NCI-H1417 (cell line): ENCODE data around the gene ISG15.
"Not testable (repeated sequence)": the region's sequence is repeated elsewhere in the genome, so short reads cannot be mapped to it uniquely, and the experiment has no call there.

Source experiments
- DNase-seq, 3 experiments: peaks; one replicate each; lab custom pipeline; 2025; lab: John Stamatoyannopoulos, UW

ISG15 gene

DNA sequence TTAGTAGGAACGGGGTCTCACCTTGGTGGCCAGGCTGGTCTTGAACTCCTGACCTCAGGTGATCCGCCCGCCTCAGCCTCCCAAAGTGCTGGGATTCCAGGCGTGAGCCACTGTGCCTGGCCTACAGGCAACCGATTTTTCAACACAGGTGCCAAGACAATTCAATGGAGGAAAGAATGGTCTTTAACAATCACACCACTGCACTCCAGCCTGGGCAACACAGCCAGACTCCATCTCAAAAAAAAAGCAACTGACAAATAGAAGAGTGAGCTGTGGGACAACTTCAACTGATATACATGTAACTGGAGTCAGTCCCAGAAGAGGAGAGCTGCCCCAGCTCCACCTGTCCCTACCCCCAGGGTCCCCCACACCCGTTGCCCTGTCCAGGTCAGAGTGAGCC lies 18.8 kb upstream of the ISG15 start:
- not testable (repeated sequence) for DNase-seq

DNA sequence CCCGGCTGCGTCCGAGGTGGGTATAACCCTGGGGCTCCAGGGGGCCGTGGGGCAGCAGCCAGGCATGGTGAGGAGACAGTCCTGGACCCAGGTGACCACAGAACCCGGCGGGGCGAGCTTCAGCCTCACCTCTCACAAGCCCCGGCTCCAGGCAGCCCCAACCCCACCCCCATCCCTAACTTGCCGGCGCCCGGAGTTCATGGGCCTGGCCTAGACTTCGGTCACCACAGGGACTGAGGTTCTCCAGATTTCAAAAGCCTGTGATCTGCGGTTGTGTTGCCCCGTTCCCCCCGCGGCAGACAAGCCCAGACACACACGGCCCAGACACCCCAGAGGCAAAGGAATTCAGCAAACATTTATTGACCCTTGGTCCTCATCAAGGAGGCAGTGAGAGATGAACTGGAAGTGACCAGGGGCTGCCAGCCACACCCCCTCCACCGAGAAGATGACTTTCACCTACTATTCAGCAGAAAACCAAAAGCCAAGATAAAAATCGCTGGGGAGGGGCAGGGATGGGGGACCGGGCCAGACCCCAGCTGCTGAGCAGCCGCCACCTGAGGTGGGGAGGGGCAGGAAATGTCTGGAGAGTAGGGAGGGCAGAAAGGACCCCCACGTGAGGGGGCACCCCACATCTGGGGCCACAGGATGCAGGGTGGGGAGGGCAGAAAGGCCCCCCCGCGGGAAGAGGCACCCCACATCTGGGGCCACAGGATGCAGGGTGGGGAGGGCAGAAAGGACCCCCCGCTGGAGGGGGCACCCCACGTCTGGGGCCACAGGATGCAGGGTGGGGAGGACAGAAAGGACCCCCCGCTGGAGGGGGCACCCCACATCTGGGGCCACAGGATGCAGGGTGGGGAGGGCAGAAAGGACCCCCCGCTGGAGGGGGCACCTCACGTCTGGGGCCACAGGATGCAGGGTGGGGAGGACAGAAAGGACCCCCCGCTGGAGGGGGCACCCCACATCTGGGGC lies 17.3 kb upstream of the ISG15 start:
- DNase-seq, result no peak

DNA sequence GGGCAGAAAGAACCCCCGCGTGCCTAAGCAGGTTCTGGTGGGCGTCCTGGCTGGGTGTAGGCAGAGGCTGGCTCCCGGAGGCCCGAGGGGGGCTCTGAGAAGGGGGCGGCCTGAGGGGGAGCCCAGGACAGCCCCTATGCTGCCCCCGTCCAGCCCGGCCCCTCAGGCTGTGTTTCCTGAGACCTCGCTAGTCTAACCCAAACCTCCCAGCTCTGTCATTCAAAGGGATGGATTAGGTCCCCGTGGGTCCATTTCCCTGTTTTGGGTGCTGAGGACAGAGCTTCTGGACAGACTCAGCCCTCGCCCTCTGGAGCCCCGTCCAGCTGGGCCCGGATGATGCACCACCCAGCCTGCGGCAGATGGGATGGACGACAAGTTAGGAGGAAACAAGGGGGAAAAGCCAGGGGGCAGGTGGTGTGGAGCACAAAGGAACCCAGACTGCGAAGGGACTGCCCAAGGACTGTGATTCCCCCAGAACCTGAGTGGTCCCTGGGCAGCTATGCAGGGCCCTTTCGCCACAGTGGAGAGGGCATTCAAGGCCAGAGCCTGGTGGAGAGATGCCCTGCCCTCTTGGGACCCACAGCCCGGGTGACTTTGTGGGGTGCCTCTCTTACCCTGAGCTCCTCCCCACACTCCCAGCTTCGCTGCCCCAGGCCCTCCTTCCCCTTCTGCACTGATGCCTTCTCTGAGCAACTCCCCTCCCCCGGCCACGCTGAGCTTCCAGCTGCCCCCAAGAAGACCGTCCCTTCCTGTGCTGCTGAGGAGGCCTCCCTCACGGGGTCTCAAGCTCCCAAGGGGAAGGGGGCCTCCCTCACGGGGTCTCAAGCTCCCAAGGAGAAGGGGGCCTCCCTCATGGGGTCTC lies 16.2 kb upstream of the ISG15 start:
- DNase-seq, result no peak

DNA sequence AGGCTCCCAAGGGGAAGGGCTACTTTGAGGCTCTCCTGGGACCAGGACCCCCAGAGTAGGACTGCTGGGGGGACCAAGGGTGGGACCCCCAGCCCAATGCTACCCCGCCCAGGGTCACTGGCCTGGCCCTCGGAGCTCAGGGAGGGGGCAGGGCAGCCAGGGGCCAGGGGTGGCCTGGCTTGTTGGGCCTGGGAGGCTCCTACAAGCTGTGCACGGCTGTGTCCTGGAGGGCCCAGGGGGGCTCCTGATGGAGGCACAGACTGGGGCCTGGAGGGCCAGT lies 15.6 kb upstream of the ISG15 start:
- no peak for DNase-seq

DNA sequence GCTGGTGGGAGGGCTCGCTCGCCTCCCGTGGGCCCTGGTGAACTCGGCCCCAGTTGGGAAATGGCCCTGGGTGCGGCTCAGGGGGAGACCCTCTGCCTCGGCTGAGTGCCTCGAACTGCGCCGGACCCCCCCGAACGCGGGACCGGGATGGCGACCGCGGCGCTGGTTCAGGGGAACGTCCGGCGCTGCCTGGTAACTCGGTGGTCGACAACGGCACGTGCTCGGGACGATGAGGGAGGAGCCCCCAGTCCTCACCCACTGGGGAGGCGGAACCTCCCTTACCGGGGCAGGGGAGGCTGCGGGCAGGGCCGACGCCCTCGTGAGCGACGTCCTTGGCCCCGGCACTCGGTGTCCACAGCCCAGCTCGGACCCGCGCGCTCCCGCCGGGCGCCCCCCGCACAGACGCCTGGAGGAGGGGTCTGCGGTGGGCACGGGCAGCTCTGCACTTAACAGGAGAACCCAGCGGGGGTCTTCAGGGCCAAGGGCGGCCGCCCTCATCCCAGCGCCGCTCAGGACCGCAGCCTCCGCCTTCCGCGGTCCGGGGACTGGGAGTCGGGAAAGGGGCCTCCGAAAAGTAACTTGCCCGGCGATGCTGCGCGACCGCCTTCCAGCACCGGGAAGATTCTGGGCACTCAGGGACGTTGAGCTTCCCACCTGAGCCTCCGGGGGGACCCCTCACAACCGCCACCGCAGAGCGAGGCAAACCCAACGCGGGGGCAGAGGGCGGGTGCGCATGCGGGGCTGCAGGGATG lies 15.1 kb upstream of the ISG15 start:
- no peak for DNase-seq

DNA sequence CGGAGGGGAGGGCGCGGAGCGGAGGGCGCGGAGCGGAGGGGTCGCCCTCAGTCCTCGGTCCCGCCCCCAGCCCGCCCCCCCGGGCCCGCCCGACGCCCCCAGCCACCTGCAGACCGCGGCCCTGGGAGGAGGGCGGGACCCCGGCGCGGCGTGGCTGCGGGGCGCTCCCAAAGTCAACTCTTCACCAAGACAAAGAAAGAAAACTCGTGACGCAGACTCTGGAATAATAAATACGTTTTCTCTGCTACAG lies 14.6 kb upstream of the ISG15 start:
- DNase-seq, result peak in 2 of 3 experiments; percentile 57 to 73

DNA sequence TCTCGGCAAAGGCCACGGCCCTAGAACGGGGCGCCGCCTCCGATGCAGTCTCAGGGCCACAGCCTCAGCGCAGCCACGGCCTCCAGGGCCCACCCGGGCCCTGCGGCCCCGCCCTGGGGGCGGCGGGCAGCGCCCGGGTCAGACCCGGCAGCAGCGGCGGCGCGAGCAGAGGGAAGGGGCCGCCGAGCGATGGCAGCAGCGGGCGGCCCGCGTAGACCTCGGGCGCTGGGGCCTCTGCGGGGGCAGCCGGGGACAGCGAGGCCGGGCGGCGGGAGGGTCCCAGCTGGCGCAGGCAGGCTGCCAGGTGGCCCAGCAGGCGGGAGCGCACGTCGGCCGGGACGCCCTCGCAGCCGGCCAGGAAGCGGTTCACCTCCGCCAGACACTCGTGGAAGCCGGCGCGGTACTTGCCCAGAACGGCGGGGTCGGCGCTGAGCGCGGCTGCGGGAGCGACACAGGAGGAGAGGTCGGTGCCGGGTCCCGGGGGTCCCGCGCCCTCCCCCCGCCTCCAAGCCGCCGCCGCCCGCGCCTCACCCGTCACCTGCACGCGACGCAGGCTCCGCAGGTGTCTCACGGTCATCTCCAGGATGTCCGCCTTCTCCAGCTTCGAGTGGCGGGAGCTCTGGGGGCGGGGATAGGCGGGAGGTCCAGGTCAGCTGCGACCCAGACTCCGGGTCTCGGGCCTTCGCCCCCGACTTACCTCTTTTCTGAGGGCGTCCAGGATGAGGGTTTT lies 14.1 kb upstream of the ISG15 start:
- peak in 2 of 3 experiments; percentile 60 to 67 for DNase-seq

DNA sequence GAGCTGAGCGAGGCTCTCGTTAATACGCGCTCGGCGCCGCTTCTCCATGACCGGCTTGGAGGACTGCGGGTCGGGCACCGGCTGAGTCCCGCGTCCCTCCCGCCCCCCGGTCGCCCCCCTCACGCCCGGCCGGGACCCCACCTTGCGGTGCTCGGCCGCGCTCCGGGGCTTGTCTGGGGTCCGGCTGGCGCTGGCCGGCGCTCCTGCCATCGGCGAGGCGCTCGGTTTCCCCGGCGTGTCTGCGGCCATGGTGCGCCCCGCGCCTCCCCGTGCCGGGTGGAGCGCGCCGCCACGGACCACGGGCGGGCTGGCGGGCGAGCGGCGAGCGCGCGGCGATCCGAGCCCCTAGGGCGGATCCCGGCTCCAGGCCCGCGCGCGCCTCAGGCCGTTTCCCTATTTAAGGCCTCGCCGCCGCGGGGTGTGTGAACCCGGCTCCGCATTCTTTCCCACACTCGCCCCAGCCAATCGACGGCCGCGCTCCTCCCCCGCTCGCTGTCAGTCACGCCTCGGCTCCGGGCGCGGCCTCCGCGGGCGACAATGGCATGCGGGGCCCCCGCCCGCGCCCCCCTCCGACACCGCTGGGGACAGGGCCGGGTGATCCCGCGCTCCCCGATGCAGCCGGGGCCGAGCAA lies 13.5 kb upstream of the ISG15 start, which contains the start of gene HES4:
Gene HES4, minus strand, starts transcription at position 373 of the 632 bp plus-strand sequence. Its CDS starts 124 bp downstream, at position 249.
- peak; percentile 48 to 87 (median 87) for DNase-seq

DNA sequence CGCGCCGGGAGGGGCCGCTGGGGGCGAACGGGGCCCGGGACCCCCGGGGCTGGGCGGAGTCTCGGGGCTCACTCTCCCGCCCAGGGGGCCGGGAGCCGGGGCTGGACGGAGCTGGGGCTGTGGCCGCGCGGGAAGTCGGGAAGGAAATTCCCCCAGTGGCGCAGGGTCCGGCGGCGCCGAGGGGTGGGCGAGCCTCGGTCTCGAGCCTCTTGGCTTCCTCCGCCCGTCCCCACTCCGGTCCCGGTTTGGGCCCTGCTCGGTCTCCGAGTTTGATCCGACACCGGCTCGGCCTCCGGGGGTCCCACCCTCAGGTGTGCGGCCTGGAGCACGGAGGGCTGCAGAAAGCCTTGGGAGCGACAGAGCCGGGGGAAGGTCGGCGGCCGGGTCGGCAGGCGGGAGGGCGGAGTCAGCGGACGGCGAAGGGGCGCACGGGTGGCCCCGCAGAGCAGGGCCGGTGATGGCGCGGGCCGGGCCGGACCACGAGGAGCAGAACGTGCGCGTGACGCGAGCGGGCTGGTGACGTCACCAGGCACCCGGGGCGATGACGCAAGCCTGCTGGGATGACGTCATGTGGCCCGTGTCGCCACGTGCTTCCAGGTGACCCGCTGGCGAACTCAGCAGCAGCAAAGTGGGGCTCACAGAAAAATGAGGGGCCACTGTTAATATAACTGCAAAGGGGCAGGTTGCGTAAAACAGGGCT lies 12.8 kb upstream of the ISG15 start:
- DNase-seq, result peak in 2 of 3 experiments; percentile 82 to 87

DNA sequence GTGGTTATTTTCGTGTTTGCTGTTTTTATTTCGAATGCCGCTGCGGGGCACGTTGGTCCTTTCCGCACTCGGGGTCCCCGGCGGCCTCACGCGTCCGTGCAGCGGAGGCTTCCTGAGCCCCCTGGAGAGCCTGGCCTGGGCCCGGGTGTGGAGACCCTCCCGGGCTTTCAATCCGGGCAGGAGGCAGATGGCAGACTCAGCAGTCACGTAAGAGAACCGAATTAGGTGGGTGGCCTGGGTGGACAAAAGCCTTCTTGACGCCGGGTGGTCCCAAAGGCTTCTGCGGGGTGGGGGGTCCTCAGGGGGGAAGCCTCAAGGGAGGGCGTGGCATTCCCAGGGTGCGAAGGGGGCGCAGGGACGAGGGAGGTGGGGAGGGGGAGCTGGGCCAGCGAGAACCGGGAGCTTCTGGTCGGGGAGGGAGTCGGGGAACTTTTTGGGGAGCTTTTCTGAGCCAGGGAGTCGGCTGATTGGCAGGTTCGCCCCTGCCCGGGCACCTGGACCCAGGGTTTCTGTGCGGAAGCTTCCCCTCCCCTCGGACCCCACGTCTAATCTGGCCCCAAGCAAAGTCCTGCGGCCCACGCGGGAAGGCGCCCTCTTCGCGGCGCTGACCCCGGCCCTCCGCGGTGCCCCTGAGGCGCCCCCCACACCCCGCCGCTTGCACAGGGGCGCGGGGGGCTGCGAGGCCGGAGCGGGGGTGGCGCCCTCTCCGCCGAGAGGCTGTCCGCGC lies 12.1 kb upstream of the ISG15 start:
- DNase-seq, result no peak

DNA sequence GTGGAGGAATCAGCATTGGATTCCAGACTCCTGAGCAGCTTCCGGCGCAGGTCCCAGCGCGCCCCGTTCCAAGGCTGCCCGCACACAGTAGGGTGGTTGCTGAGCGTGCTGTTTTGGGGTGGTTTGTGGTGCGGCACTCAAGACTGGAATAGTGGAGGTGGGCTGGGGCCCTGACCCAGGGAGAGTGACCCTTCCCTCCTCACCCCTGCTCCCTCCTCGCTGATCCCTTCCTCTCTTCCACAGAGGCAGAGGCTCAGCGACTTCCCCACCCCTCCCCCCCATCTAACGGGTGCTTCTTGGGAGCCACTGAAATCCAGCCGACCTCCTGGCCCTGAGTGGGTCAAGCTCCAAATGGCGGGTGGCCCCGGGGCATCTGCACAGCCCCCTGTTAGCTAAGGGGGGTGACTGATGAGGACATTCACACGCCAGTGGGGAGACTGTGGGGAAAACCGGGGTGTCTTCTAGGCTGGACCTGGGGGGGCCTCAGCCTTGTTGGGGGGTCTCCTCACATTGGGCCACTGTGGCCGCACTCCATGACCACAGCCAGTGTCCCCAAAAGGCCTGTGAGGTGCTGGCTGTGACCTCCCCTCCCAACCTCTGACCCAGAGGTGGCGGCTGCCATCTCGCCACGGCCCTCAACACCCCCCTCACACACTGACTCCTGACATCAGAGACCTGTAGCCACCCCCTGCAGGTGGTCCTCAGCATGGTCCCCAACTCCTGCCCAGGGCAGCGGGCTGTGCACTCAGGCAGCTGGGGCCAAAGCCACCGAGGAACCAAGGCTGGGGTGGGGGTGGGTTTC lies 9.5 kb upstream of the ISG15 start:
- no peak for DNase-seq

DNA sequence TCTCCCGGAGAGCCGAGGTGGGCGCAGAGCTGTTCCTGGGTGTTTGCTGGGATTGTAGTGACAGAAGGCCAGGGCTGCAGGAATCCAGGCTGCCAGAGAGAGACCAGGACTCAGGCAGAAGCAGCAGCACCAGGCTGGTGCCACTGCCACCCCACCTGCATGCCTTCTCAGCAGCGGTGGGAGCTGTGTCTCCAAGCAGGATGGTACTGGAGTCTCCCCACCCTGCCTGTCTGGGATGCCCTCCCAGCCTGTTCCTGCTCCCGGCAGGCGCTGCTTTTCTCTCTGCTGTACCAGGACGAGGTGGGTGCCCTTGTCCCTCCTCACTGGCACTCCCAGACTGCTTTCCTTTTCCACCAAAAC lies 8.9 kb upstream of the ISG15 start:
- DNase-seq, result no peak

DNA sequence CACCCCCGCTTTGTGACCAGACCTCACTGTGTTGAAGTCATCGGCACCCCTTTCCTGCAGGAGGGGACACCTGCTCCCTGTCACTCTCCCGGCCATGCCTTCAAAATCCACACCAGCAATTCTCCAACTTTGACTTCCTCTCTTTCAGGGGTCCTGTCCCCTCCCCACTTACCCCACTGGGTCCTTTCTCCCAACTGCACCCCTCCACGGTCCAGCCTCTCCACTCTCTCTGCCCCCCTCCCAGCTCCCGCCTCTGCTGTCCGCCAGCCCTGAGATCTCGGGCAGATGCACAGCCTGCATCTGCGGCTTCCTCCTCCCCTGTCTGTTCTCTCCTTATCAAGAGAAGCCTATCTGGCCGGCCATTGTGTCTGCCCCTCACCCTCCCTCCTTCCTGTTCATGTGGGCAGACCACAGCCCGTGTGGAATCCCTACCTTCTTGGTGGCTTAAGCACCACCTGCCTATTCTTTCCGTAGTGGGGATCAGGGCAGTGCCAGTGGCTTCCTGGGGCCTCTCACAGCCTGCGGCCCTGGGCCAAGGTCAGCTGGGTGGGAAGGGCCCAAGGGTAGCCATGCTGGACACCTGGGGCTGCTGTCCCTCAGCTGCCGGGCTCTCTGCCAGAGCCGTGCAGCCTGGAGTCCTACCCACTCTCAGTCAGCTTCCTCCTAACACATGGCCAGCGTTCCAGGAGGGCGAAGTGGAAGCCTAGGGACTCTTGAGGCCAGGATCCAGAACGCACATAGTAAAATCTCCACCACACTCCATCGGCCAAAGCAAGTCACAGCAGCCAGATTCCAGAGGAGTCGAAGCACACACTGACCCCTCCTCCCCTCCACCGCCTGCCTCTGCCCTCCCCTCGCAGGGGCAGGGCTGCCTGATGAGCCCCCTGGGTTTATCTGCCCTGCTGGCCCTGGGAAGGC lies 8.3 kb upstream of the ISG15 start:
- DNase-seq, result peak in 1 of 3 experiments; percentile 38

DNA sequence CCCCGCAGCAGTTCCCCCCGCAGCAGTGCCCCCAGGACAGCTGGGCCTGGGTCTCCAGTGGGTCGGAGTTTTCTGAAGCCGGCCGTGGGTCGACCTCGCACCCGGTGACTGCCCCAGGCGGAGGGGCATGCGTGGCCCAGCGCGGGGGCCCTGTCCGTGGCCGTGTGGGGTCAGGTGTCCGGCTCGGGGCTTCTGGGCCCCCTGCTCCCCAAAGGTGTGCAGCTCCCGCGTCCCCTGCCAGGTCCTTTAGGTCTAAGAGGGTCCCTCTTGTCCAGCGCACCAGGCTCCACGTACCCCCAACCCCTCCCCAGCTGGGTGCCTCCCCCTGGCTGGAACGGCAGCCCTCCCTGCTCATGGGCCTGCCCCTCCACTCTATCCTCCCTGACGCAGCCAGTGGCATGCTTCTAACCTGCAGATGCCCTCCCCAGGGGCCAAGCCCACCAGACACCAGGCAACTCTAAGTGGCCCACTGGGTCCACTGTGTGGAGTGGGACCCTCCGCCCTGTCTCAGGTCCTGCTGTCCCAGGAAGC lies 7.5 kb upstream of the ISG15 start:
- no peak for DNase-seq

DNA sequence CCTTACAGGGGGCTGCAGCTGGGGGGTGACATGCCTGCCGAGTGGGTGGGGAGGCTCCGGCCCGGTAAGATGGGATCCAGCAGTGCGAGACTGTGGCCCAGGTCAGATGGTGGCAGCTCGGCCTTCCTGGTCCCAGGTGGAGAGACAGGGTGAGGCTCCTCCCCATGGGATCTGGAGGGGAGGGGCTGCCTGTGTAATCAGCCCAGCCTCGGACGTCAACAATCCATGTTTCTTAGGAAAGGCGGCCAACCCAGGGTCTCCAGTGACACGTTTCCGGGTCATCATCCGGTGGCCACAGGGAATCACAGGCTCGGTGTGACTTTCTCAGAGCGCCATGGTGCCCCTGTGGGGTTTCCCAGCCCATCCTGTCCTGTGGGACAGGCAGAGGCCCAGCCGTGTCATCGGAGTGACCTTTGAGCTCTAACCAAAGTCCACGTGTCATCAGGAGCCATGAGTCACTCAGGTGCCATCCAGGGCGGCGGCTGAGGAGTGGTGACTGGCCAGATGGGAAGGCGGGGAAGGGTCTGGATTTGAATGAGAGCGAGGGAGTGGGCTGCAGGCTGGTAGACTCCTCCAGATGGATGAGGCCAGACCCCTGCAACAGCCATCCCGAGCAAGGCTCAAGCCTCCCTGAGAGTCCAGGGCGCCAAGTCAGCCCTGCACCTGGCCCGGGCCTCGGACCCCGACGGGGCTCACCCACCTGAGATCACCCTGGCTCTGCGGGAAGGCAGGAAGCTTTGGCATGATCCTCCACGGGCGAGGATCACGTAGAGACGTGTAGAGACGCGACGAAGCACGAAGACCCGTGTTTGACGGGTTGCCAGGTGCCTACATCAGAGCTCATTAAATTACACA lies 6.8 kb upstream of the ISG15 start:
- DNase-seq, result no peak

DNA sequence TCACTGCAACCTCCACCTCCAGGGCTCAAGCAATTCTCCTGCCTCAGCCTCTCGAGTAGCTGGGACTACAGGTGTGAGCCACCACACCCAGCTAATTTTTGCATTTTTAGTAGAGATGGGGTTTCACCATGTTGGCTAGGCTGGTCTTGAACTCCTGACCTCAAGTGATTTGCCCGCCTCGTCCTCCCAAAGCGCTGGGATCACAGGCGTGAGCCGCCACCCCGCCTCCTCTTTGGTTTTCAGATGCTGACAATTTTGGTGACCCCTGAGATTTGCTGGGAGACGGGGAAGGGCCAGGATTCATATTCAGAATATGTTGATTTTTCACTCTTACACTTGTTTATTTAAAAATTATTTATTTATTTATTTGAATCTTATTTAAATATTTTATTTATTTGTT lies 3.2 kb upstream of the ISG15 start:
- DNase-seq, result not testable (repeated sequence)

DNA sequence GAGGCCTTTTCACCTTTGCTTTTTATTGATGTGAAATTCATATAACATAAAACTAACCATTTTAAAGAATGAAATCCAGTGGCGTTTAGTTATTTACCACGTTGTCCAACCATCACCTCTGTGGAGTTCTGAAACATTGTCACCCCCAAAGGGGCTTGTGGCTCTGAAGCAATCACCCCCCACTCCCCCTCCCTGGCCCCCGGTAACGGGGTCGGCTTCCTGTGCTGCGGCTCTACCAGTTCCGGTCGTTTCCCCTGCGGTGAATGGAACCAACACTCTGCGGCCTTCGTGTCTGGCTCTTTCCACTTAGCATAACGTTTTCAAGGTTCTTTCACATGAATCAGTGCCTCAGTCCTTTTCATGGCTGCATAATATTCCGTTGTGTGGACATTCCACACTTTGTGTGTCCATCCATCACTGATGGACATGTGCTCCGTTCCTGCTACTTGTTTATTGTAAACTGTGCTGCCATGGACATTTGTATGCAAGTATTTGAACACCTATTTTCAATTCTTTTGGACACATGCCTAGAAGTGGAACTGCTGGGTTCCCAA lies 1.8 kb upstream of the ISG15 start:
- DNase-seq, result no peak
